HG02870 (cell line): Measurements from ENCODE around the gene MICAL3.

ENCODE experiments used
- ATAC-seq: cut with Tn5 transposase; IDR thresholded peaks from one replicate; pipeline ENCODE4 v1.9.1; 2021; ENCODE audit warnings: mild to moderate bottlenecking, moderate library complexity; ENCODE audit not compliant: unreplicated experiment

MICAL3 gene

GRCh38 chr22:17827466-17827865 is 196.9 kb downstream of the MICAL3 start:
- ATAC-seq, result no peak

- no peak for ATAC-seq
These were observed 198.3 kb downstream of the MICAL3 start for GRCh38 chr22:17825876-17826550.

DNA sequence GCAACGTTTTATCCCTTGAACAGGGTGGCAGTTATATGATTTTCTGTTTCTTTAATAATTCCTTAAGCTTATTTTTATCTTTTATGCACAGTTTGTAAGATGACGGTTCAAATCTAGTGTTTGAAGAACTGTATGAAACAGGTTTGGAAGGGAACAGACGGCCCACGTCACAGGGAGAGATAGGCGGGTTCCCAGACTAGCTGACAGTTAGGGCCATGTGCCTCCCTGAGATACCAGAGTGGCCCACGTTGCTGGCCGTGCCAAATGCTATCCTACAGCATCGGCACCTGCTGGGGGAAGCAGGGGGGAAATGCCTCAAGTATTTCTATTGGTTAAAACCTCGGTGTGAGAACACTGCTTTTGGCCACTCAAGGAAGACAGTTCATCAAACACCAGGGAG is 199.9 kb downstream of the MICAL3 start:
- no peak for ATAC-seq

- ATAC-seq, result no peak
These were observed 200.4 kb downstream of the MICAL3 start for GRCh38 chr22:17823964-17824363.

DNA sequence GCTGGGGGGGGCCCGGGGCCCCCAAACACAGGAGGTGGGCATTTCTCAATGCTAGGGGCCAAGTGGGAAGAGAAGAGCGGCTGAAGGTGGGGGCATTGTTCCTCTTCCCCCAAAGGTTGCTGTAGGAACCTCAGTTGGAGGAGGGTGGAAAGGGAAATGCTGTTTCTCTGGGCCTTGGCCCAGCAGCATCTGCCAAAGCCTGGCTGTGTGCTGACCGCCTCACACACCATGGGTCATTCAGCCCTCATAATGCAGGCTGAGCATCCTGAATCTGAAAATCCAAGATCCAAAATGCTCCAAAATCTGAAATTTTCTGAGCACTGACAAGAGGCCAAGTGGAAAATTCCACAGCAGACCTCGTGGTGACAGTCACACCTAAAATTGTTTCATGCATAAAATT is 201.1 kb downstream of the MICAL3 start:
- ATAC-seq, result no peak

DNA sequence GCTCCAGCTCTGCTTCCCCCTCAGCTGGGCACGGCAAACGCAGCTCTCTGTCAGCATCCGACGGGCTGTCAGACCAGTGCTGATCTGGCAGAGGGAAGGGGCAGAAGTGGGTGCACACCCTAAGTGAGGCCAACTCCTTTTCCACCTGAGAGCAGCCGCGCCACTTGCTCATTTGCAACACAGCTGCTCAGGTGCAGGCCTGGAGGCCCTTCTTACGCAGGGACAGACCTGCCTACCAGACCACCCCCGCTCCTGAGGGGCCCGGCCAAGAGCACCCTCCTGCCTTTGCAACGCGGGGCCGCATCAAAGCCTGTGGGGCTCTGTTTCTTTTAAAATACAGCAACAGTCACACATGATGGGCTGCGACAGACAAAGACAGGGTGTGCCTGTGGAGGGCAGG is 202.3 kb downstream of the MICAL3 start:
- no peak for ATAC-seq

DNA sequence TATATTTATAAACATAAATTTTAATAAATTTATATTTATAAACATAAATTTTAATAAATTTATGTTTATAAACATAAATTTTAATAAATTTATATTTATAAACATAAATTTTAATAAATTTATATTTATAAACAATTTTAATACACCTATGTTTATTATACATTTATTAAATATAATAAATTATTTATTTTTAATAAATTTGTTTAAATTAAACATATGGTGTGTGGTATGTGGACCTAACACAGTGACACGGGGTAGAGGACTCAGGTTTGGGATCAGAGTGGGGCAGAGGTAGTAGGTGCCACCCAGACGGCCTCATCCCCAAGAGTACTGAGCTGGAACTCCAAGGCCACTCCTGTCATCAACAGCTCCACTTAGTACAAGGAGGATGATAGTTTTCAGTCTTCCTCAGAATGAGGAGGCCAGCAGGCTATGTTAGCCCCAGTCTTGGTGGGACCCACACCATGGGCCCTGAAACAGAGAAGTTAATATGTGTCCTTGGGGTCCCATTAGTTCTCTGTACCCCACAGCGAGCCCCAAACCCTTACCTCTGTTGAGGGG is 203.4 kb downstream of the MICAL3 start:
- ATAC-seq, result no peak

- ATAC-seq, result no peak
These were observed 205.7 kb downstream of the MICAL3 start for GRCh38 chr22:17818649-17819048.

- ATAC-seq, result no peak
These were observed 206.2 kb downstream of the MICAL3 start for GRCh38 chr22:17818180-17818579.

- no peak for ATAC-seq
These were observed 206.8 kb downstream of the MICAL3 start for GRCh38 chr22:17817511-17818065.

DNA sequence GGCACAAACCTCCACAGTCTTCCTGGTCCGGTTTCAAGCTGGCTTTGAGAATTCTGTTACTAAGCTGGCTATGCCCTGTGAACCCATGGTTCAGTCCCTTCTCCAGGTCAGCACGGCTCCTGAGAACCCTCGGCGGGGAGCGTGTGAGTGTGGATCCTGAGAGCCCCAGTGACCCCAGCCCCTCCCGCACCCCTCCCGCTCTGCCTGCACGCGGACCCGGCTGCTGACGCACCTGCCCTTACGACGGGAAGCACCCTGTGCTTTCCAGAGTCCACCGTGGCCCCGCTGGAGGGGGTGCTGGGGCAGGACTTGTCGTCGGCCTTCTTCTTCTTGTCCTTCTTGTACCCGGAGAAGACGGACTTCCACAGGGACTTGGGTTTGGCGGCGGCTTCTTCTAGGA is 207.3 kb downstream of the MICAL3 start:
- no peak for ATAC-seq

DNA sequence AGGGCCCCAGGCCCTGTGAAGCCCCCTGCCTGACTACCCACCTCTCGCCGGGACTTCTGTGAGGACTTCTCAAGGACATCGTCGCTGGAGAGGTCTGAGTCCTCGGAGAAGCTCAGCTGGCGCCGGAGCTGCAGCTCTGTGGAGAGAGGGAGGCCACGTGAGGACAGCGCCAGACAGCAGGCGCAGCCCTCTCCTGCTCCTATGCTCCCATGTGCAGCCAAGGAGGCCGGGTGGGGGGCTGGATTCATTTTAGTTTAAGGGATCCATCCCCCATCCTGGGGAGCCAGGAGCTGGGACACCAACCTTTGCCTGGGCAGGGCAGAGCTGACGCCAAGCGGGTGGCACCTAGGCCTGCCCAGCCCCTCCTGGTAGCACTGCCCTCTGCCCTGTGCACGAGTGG is 207.7 kb downstream of the MICAL3 start:
- no peak for ATAC-seq

GRCh38 chr22:17815703-17816254 is 208.6 kb downstream of the MICAL3 start:
- no peak for ATAC-seq

- ATAC-seq, result no peak
These were observed 209.5 kb downstream of the MICAL3 start for GRCh38 chr22:17814830-17815229.

DNA sequence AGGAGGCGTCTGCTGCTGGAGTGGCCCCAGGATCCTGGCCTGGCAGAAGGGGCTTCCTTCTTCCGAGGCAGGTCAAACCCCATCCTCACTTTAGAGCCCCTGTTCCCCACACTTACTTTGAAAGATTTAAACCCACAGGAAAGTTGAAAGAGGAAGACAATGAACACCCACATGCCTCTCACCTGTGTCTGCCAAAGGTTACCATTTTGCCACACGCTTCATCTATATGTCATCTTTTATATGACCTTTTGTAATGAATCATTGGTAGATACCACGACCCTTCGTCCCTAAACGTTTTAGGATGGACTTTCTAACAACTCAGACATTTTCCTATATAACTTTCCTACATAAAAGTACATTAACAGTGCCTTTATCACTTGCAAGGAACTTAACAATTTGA is 210.3 kb downstream of the MICAL3 start:
- no peak for ATAC-seq

- ATAC-seq, result no peak
These were observed 213.2 kb downstream of the MICAL3 start for GRCh38 chr22:17811119-17811518.

DNA sequence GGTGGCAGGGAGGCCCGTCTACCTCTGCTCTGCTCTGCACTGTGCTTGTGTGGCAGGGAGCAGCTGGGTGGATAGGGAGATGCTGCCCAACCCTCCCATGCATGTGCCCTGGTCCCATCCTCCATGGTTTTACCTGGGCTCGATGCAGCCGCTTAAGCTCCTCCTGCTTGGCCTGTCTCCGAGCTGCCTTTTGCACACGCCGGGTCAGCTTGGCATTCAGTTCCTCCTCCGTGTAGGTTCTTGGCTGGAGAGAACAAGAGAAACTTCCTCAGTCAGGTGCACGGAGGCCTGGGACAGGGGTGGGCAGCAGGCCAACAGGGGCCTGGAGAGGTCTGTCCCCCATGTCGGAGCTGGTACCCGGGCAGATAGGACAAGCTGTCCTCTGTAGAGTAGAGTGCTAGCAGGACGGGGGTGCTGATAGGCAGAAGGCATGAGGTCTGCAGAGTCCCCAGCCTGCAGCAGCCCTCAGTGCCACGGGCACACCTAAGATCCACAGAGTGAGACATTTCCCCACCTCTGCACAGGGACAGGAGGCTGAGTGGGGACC is 213.7 kb downstream of the MICAL3 start:
- no peak for ATAC-seq

DNA sequence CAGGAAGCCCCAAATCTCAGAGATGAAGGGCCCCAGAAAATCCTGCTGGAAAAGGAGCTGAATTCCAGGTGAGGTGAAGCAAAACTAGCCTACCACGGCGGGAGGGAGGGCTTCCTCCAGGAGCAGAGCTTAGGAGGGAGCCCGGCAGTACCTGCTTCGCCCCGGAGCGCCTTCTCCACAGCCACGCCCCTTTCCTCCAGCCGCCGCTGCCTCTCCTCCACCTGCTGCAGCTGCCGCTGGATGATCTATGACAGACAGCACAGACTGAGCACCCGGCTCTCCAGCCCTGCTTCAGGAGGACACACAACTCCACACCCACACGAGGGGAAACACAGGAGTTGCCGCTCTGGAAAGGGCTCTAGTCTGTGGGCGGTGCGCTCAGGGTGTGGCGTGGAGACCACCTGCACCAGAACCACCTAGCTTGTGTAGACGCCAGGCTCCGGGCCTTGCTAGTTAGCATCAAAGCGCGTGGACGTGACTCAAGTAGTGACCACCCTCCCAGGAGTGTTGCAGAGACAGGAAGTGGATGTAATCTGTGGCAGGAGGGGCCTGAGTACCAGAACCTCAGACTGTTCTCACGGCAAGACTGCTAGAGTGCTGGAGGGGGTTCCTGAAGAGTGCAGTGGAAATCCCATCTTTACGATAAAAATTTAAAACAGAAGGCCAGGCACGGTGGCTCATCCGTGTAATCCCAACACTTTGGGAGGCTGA is 215.5 kb downstream of the MICAL3 start:
- ATAC-seq, result no peak

DNA sequence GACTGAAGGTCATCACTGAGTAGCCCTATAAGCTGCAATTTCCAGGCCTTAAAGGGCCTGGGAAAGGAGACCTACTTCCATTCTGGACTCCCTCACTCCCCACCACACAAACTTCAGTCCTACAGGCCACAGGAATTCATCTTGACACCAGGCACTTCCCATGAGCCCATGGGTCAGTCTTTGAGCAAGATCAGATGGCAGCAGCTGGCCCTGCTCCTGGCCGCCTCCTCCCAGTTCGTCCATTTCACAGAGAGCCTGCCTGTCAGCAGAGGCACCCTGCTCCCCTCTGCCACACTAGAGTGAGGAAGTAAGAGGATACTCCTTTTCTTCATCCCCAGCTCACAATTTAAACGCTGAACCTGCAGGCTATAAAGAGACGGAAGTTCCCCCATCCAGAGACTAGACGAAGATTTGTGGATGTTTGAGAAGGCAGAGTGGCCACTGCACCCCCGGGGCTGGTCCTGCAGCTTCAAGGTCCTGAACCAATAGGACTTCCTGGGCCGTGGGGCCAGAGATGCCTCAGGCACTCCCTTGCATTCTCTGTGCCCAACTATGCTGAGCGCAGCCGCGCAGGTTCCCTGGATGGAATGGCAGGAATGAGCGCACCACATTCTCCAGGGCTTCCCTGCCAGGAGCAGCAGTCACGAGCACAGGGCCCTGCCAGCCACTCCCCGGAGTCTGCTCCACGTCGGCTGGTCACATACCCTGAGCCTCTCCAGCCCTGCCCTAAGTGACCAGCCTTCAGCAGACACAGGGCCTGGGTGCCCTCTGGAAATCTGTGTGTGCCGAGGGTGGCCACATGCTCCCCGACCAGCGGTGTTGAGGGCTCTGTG is 216.6 kb downstream of the MICAL3 start:
- ATAC-seq, result no peak

GRCh38 chr22:17807086-17807485 is 217.3 kb downstream of the MICAL3 start:
- ATAC-seq, result no peak

GRCh38 chr22:17806437-17806836 is 217.9 kb downstream of the MICAL3 start:
- no peak for ATAC-seq
